Ascending aorta (tissue), 2 donors: ENCODE results near the gene DISP1. TPM values are rescaled to one million over a fixed set of nuclear protein-coding genes. Genes with fewer than 3 reads are reported as not detected.
"Not testable (repeated sequence)": the region's sequence is repeated elsewhere in the genome, so short reads cannot be mapped to it uniquely, and the experiment has no call there.

Source experiments
- DNase-seq, 2 donors: peaks; one replicate each; pipeline ENCODE4 v3.0.0-alpha.2; 2019; ENCODE audit warnings: low spot score in 2 of 2
- H3K27ac ChIP-seq, 2 donors: fragments of 200-600 bp; sonication (generic); one replicate each; pipeline ENCODE4 v1.5.1; 2016 to 2017; ENCODE audit warnings: mild to moderate bottlenecking in 1 of 2
- H3K27me3 ChIP-seq: fragments of 200-600 bp; sonication (generic); one replicate; pipeline ENCODE4 v1.5.1; 2017
- H3K36me3 ChIP-seq, 2 donors: fragments of 200-600 bp; sonication (generic); one replicate each; pipeline ENCODE4 v1.5.1; 2016
- H3K4me1 ChIP-seq, 2 donors: fragments of 200-600 bp; sonication (generic); one replicate each; pipeline ENCODE4 v1.5.1; 2016 to 2017; ENCODE audit warnings: mild to moderate bottlenecking in 1 of 2
- H3K4me3 ChIP-seq, 2 donors: fragments of 200-600 bp; sonication (generic); one replicate each; pipeline ENCODE4 v1.5.1; 2016 to 2017; ENCODE audit warnings: mild to moderate bottlenecking in 1 of 2
- H3K9me3 ChIP-seq, 2 donors: fragments of 200-600 bp; sonication (generic); one replicate each; pipeline ENCODE4 v1.5.1; 2016
- intact Hi-C: fragments of 100-400 bp; cut with DNase I; formaldehyde crosslinking; loops from one replicate; pipeline ENCODE4 v1.15.1; 2023
- total RNA-seq: library from RNA; depleted of rRNA; stranded (reverse); fragments of >200 nt; gene quantifications from one replicate; pipeline ENCODE4 v1.1.0, GENCODE V29; 2016
- TF ChIP-seq, protein P1 (sequence below), 3 experiments: fragments of 200-600 bp in 2 of 3; fragments of 450-650 bp in 1 of 3; sonication (generic) in 2 of 3; IDR thresholded peaks; one replicate each; pipeline ENCODE4 v1.5.1; 2016 to 2019; ENCODE audit warnings: antibody characterized with exemption in 3 of 3, mild to moderate bottlenecking in 1 of 3, moderate library complexity in 1 of 3

Gene DISP1
- total RNA-seq, 1 donor from 2014 or later, result 23.2 TPM

DNA sequence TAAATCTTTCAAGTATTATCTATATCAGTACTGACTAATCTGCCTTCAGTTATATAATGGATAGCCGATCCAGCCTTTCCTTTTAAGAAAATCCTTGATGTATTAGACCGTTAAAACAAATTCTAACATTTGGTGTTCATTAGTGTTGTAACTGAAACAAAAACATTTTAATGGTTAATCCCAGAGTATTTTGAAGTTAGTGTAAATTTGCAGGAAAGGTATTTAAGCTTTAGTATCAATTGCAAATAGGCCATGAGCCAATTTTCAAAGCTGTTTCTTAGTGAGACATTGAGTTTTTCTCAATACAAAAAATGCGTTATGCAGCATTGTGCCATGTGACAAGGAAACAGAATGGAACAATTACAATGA, 29.6 kb downstream of the DISP1 start:
- no peaks in the 10 kb centered on the region for H3K27me3 ChIP-seq
- no peaks in the 10 kb centered on the region for H3K9me3 ChIP-seq
- no peak overlapping the region for H3K27ac ChIP-seq
- TF ChIP-seq, protein P1, sequence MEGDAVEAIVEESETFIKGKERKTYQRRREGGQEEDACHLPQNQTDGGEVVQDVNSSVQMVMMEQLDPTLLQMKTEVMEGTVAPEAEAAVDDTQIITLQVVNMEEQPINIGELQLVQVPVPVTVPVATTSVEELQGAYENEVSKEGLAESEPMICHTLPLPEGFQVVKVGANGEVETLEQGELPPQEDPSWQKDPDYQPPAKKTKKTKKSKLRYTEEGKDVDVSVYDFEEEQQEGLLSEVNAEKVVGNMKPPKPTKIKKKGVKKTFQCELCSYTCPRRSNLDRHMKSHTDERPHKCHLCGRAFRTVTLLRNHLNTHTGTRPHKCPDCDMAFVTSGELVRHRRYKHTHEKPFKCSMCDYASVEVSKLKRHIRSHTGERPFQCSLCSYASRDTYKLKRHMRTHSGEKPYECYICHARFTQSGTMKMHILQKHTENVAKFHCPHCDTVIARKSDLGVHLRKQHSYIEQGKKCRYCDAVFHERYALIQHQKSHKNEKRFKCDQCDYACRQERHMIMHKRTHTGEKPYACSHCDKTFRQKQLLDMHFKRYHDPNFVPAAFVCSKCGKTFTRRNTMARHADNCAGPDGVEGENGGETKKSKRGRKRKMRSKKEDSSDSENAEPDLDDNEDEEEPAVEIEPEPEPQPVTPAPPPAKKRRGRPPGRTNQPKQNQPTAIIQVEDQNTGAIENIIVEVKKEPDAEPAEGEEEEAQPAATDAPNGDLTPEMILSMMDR (IDR thresholded peaks at IDR 0.05), result no peak
- H3K4me3 ChIP-seq, result no peak overlapping the region
- DNase-seq, result no peak
- no peaks in the 10 kb centered on the region for H3K4me1 ChIP-seq
- H3K36me3 ChIP-seq, result no peaks in the 10 kb centered on the region
- intact Hi-C loops, result no loop called here

DNA sequence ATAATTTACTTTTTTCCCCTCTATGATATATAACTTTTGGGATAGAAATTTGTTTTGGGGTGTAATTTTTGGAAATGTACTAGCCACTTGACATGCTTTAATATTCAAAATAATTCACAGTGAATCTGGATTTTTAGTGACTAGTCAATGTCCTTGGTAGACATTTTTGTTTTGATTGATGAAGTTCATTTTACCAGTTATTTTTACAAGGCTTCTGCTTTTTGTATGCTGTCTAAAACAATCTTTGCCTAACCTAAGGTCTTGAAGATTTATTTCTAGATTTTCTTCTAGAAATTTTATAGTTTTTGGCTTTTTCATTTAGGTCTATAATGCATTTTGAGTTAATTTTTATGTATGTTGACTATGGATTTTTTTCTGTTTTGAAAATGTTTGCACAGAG, 30.9 kb downstream of the DISP1 start:
- intact Hi-C loops, result no loop called here
- Histone ChIP-seq H3K36me3 (no peaks in the 10 kb centered on the region), H3K9me3 (no peaks in the 10 kb centered on the region), H3K4me1 (no peaks in the 10 kb centered on the region), H3K27ac (no peak overlapping the region), H3K27me3 (no peaks in the 10 kb centered on the region), H3K4me3 (no peak overlapping the region)
- DNase-seq, result no peak
- TF ChIP-seq, protein P1 (IDR thresholded peaks at IDR 0.05), result no peak

DNA sequence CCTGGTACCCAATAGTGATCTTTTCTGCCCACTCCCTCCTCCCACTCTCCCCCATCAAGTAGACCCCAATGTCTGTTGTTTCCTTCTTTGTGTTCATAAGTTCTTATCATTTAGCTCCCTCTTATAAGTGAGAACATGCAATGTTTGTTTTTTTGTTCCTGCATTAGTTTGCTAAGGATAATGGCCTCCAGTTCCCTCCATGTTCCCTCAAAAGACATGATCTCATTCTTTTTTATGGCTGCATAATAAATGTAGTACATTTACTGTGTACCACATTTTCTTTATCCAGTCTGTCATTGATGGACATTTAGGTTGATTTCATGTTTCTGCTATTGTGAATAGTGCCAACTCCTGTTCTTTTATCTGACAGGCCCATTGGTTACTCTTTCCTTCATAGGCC, 35.7 kb downstream of the DISP1 start:
- H3K27ac ChIP-seq, intact Hi-C loops, H3K9me3 ChIP-seq, DNase-seq, H3K36me3 ChIP-seq, H3K4me1 ChIP-seq, H3K27me3 ChIP-seq, H3K4me3 ChIP-seq: not testable (repeated sequence)

DNA sequence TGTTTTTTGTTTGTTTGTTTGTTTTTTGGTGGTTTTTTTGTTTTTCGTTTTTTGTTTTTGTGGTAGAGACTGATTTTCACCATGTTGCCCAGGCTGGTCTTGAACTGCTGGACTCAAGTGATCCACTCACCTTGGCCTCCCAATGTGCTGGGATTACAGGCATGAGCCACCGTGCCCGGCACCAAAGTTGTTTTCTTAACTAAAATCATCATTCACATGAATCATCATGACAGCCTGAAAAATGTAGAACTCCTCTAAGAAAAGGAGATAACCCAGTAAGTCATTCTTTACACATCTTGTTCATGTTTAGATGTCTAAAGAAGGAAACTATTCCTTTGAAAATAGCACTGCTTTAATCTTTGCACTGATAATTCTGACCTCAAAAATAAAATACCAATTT, 37.5 kb downstream of the DISP1 start:
- no peak overlapping the region for H3K27ac ChIP-seq
- TF ChIP-seq, protein P1 (IDR thresholded peaks at IDR 0.05), result no peak
- intact Hi-C loops, result no loop called here
- no peak for DNase-seq
- H3K4me3 ChIP-seq, result no peak overlapping the region
- no peaks in the 10 kb centered on the region for H3K4me1 ChIP-seq
- no peaks in the 10 kb centered on the region for H3K27me3 ChIP-seq
- no peaks in the 10 kb centered on the region for H3K36me3 ChIP-seq
- H3K9me3 ChIP-seq, result peaks cover 0 to 3% of the 10 kb centered on the region in 2 donors

DNA sequence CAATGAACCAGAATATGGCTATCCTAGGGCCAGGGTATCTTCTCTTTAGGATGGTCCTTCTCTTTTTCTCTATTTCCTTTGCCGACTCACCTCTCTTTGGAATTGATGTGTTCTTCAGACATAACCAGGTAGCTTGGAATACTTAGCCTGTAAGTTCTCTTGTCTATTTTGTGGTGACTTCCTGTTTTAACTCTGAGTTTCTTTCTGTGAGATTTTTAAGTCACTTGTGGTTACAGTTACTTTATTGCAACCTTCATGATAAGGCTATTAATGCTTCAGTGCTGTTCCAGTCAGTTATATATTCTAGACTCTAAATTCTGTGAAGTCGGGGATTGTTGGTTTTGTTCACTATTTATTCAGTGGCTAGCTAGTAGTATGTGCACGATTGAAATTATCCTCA, 46.2 kb downstream of the DISP1 start:
- TF ChIP-seq, protein P1 (IDR thresholded peaks at IDR 0.05), result no peak
- intact Hi-C loops, result no loop called here
- peaks cover 0 to 21% of the 10 kb centered on the region in 2 donors for H3K9me3 ChIP-seq
- no peaks in the 10 kb centered on the region for H3K4me1 ChIP-seq
- no peak overlapping the region for H3K27ac ChIP-seq
- H3K27me3 ChIP-seq, result no peaks in the 10 kb centered on the region
- H3K36me3 ChIP-seq, result no peaks in the 10 kb centered on the region
- H3K4me3 ChIP-seq, result no peak overlapping the region
- no peak for DNase-seq

Other genes with a start within 250 kb of the DISP1 start
- 8.8 TPM for gene TAF1A, start 225.1 kb upstream of the DISP1 start, total RNA-seq
- gene MIA3, start 196.9 kb upstream of the DISP1 start, total RNA-seq, result 22.8 TPM
- 42.9 TPM for gene AIDA, start 102.5 kb upstream of the DISP1 start, total RNA-seq
- gene BROX, start 102.5 kb upstream of the DISP1 start, total RNA-seq, result 27.5 TPM
- not detected for gene FAM177B, start 77.8 kb upstream of the DISP1 start, total RNA-seq